ENCODE results near the gene LRRC27. TPM values are rescaled to one million over a fixed set of nuclear protein-coding genes. Genes with fewer than 3 reads are reported as not detected.
"Not testable (repeated sequence)": the region's sequence is repeated elsewhere in the genome, so short reads cannot be mapped to it uniquely, and the experiment has no call there.

Gene LRRC27
- total and polyA plus RNA-seq, 7 donors, result 2.2 to 8.3 (median 2.5) TPM

DNA sequence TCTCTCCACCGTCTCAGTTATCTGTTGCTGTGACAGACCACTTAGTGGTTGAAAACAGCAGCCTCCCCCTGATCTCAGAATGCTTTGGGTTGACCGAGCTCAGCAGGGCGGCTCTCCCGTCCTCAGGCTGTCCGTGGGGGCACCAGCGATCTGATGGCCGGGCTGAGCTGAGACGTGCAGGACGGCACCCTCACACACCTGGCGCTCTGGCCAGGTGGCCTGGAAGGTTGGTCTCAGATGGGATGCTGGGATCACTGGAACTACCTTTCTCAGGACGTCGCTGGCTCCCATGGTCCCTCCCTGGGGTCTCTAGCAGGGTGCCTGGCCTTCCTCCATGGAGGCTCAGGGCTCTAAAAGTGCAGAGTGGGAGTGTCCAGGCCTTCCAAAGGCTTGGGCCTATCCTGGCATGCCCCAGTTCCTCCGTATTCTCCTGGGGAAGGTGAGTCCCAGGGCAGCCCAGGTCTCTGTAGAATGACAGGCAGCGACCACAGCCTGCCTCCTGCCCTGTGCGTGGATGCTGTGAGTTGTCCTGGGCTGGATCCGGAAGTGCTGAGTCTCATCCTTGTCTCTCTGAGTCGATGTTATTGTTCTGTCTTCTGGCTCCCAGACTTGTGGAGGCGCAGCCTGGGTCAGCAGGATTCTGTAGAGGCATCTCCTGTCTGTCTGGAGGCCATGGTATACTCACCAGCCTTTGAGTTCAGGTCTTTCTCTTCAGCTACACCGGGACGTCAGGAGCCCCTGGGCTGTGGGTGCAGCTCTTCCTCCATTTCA lies 52.8 kb downstream of the LRRC27 start:
- 90 to 92% (median 91%) methylated on average over 20 of the region's 20 CpGs for WGBS, 3 donors
- no peaks in the 10 kb centered on the region for H3K9me3 ChIP-seq
- no peaks in the 10 kb centered on the region for H3K36me3 ChIP-seq (ENCODE audit: insufficient read depth in 1 of 2, low read depth in 1 of 2)
- DNase-seq, result peak; percentile 6 to 19
- ATAC-seq, result no peak
- H3K4me1 ChIP-seq, result peaks cover 5% of the 10 kb centered on the region
- H3K27me3 ChIP-seq (ENCODE audit: insufficient read depth in 3 of 3, low read length in 2 of 3), result no peaks in the 10 kb centered on the region
- TF ChIP-seq, protein P1, sequence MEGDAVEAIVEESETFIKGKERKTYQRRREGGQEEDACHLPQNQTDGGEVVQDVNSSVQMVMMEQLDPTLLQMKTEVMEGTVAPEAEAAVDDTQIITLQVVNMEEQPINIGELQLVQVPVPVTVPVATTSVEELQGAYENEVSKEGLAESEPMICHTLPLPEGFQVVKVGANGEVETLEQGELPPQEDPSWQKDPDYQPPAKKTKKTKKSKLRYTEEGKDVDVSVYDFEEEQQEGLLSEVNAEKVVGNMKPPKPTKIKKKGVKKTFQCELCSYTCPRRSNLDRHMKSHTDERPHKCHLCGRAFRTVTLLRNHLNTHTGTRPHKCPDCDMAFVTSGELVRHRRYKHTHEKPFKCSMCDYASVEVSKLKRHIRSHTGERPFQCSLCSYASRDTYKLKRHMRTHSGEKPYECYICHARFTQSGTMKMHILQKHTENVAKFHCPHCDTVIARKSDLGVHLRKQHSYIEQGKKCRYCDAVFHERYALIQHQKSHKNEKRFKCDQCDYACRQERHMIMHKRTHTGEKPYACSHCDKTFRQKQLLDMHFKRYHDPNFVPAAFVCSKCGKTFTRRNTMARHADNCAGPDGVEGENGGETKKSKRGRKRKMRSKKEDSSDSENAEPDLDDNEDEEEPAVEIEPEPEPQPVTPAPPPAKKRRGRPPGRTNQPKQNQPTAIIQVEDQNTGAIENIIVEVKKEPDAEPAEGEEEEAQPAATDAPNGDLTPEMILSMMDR (IDR thresholded peaks at IDR 0.05), result no peak
- intact Hi-C loops (cut with DNase I), result loop anchor here in 1 of 2 donors (5.0 kb wide), 1 partner anchor 192 kb away; no protein-coding TSS in a partner anchor
- H3K27ac ChIP-seq, result no peak overlapping the region
- H3K4me3 ChIP-seq, result no peak overlapping the region

DNA sequence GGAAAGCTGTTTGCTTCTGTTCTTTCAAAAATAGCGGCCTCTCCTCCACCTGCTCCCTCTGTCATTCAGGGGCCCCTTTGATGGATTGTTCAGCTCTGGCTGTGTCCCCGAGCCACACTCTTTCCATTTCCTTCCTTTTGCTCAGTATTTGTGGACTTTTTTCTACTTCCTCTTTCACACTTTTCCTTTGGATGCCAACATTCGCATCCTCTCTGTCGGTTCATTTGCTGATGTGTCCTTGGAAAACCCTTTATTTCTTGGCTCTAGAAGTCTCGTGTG lies 53.3 kb downstream of the LRRC27 start:
- no peaks in the 10 kb centered on the region for H3K27me3 ChIP-seq (ENCODE audit: insufficient read depth in 3 of 3, low read length in 2 of 3)
- peaks cover 5% of the 10 kb centered on the region for H3K4me1 ChIP-seq
- DNase-seq (no peak), ATAC-seq (no peak)
- intact Hi-C loops (cut with DNase I), result no loop called here
- H3K9me3 ChIP-seq, result no peaks in the 10 kb centered on the region
- TF ChIP-seq, protein P1 (IDR thresholded peaks at IDR 0.05), result no peak
- no peak overlapping the region for H3K4me3 ChIP-seq
- H3K36me3 ChIP-seq (ENCODE audit: insufficient read depth in 1 of 2, low read depth in 1 of 2), result no peaks in the 10 kb centered on the region
- H3K27ac ChIP-seq, result no peak overlapping the region
- 52 to 55% (median 52%) methylated on average over 5 of the region's 5 CpGs for WGBS, 3 donors

DNA sequence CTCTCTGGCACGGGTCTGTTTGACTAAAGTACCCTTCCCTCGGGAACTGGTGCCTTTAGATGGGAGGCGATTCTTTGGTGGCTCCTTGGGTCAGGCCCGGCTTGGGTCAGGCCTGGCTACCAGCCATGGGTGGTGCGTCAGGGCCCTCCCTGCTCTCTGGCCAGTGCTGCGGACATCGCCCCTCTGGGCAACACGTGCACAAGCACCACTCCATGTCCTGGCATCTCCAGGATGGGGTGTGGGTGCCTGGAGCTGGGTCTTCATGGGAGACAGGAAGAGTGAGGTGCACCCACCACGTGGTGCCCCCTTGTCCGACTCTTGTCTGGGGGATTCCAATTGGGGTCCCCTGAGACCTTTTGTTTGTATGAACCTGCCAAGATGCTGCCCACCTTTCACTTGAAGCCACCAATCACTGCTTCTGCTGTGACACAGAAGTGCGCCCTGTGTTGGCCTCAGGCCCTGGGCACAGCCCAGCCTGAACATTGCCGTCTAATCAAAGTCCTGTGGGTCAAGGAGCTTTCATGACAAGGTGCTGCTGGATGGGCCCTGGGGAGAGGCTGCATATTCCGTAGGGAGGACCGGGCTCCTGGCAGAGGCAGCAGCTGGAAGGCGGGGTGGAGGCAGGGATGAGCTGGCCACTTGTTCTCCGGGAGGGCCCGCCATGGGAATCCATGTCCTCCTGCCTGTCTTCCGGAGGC lies 53.9 kb downstream of the LRRC27 start:
- no peaks in the 10 kb centered on the region for H3K36me3 ChIP-seq (ENCODE audit: insufficient read depth in 1 of 2, low read depth in 1 of 2)
- peak; percentile 12 to 46 for DNase-seq
- TF ChIP-seq, protein P1 (IDR thresholded peaks at IDR 0.05), result no peak
- ATAC-seq, result no peak
- intact Hi-C loops (cut with DNase I), result loop anchor here in 1 of 2 donors (1.0 kb wide), 1 partner anchor 67 kb away; no protein-coding TSS in a partner anchor
- no peaks in the 10 kb centered on the region for H3K9me3 ChIP-seq
- H3K4me3 ChIP-seq, result no peak overlapping the region
- no peak overlapping the region for H3K27ac ChIP-seq
- H3K27me3 ChIP-seq (ENCODE audit: insufficient read depth in 3 of 3, low read length in 2 of 3), result no peaks in the 10 kb centered on the region
- WGBS, 3 donors, result 68 to 79% (median 74%) methylated on average over 17 to 18 of the region's 18 CpGs
- H3K4me1 ChIP-seq, result peaks cover 5% of the 10 kb centered on the region

DNA sequence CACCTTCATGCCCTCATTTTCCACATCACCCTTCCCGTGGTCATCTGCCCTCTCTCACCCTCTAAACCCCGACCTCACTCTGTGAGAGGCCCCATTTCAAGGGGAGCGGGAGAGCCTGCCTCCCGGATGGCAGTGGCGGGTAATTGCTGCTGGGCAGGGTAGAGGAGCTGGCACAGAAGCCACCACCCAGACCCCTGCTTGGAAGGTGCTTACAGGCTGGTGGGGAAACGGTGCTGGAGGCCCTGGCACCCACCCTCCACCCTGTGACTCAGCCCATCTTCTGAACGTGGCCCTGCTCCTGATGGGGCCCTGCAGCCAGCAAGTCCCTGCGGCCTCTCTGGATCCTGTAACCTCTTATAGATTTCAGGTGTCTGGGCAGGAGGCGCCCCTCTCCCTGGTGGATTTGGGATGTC lies 54.4 kb downstream of the LRRC27 start:
- WGBS, 3 donors, result 75 to 81% (median 76%) methylated on average over 9 of the region's 9 CpGs
- H3K4me1 ChIP-seq, result peaks cover 5% of the 10 kb centered on the region
- ATAC-seq, result no peak

DNA sequence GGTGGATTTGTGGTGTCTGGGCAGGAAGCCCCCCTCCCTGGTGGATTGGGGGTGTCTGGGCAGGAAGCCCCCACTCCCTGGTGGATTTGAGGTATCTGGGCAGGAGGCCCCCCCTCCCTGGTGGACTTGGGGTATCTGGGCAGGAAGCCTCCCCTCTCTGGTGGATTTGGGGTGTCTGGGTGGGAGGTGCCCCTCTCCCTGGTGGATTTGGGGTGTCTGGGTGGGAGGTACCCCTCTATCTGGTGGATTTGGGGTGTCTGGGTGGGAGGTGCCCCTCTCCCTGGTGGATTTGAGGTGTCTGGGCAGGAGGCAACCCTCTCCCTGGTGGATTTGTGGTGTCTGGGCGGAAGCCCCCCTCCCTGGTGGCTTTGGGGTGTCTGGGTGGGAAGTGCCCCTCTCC lies 54.9 kb downstream of the LRRC27 start:
- not testable (repeated sequence) for DNase-seq; H3K4me1 ChIP-seq; H3K27ac ChIP-seq; H3K27me3 ChIP-seq (ENCODE audit: insufficient read depth in 3 of 3, low read length in 2 of 3); H3K4me3 ChIP-seq; H3K36me3 ChIP-seq (ENCODE audit: insufficient read depth in 1 of 2, low read depth in 1 of 2); ATAC-seq; H3K9me3 ChIP-seq
- intact Hi-C loops (cut with DNase I), result loop anchor here in 1 of 2 donors (1.0 kb wide), 1 partner anchor 66 kb away; no protein-coding TSS in a partner anchor
- 92 to 100% (median 100%) methylated on average over 1 of the region's 1 CpG for WGBS, 3 donors

More for the DNA sequence above, 54.4 kb downstream of the LRRC27 start:
- Histone ChIP-seq H3K4me3 (no peak overlapping the region), H3K27me3 (ENCODE audit: insufficient read depth in 3 of 3, low read length in 2 of 3) (no peaks in the 10 kb centered on the region), H3K36me3 (ENCODE audit: insufficient read depth in 1 of 2, low read depth in 1 of 2) (no peaks in the 10 kb centered on the region), H3K9me3 (no peaks in the 10 kb centered on the region), H3K27ac (no peak overlapping the region)
- peak in 1 of 2 donors; percentile 45 for DNase-seq
- TF ChIP-seq, protein P1 (IDR thresholded peaks at IDR 0.05), result no peak
- intact Hi-C loops (cut with DNase I), result loop anchor here in 1 of 2 donors (1.0 kb wide), 1 partner anchor 67 kb away; no protein-coding TSS in a partner anchor
